Measurements from ENCODE around the gene RMDN2.

DNA sequence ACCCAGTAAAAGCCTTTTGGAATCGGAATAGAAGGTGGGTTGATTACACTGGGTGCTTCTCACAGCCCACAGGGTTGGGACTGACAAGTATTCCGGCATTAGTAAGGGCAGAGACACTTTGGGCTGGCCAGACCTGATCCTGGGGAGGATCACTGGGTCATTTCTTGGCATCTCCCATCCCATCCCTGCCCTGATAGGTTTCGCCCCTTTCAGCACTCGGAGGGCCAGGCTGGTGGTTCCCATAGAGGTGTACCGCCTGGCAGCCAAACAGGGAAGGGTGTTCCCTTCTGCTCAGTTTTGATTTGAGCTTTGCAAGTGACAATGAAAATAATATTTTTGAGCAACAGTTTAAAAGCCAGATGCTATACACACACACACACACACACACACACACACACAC lies 113.6 kb downstream of the RMDN2 start:
- TF ChIP-seq, protein P1, sequence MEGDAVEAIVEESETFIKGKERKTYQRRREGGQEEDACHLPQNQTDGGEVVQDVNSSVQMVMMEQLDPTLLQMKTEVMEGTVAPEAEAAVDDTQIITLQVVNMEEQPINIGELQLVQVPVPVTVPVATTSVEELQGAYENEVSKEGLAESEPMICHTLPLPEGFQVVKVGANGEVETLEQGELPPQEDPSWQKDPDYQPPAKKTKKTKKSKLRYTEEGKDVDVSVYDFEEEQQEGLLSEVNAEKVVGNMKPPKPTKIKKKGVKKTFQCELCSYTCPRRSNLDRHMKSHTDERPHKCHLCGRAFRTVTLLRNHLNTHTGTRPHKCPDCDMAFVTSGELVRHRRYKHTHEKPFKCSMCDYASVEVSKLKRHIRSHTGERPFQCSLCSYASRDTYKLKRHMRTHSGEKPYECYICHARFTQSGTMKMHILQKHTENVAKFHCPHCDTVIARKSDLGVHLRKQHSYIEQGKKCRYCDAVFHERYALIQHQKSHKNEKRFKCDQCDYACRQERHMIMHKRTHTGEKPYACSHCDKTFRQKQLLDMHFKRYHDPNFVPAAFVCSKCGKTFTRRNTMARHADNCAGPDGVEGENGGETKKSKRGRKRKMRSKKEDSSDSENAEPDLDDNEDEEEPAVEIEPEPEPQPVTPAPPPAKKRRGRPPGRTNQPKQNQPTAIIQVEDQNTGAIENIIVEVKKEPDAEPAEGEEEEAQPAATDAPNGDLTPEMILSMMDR (IDR thresholded peaks at IDR 0.05; ENCODE audit: low read depth, low read length), result no peak
- no peak for TF ChIP-seq EZH2phosphoT487 (IDR thresholded peaks at IDR 0.05; ENCODE audit: low read depth)

Data from OCI-LY3 (cell line).